Ovary (tissue), 3 donors: ENCODE data around the gene OR10H1.

Experiments
- CTCF ChIP-seq, 3 donors: fragments of 450-650 bp in 2 of 3; fragments of 200-600 bp in 1 of 3; IDR thresholded peaks; one replicate each; pipeline versions ENCODE4 v1.5.1 to v1.8.0; 2016 to 2022; ENCODE audit warnings: antibody characterized with exemption in 3 of 3, mild to moderate bottlenecking in 1 of 3
- EP300 ChIP-seq: sonication (generic); formaldehyde crosslinking; IDR thresholded peaks from one replicate; pipeline ENCODE4 v1.6.1; 2017; ENCODE audit warnings: antibody characterized with exemption
- POLR2A ChIP-seq: fragments of 450-650 bp; IDR thresholded peaks from one replicate; pipeline ENCODE4 v1.6.1; 2017; ENCODE audit warnings: antibody characterized with exemption, mild to moderate bottlenecking, moderate library complexity
- donor health status: DM: no; HTN: no; CAD: no.

GRCh38 chr19:15815306-15815705 is at the start of gene OR10H1:
- TF ChIP-seq CTCF (IDR thresholded peaks at IDR 0.05), result no peak
- no peak for TF ChIP-seq POLR2A
- TF ChIP-seq EP300, result no peak
